Stimulated activated CD4-positive, alpha-beta T cell treated with anti-CD3 and anti-CD28 coated beads, Interleukin-4, amount 100 ng/mL, for 1 hour (primary cell): ENCODE measurements around the gene C5orf22.
"Not testable (repeated sequence)": the region's sequence is repeated elsewhere in the genome, so short reads cannot be mapped to it uniquely, and the experiment has no call there.

Source experiments
- DNase-seq: peaks from one replicate; pipeline ENCODE4 v3.0.0-alpha.2; 2020

C5orf22 gene

GRCh38 chr5:31531888-31532547 lies at the start of gene C5orf22, which contains the start of gene DROSHA:
Gene C5orf22 (plus strand): TSS chr5:31532301. CDS start chr5:31532393, 92 bp downstream.
Gene DROSHA (minus strand): TSS chr5:31532093. CDS start chr5:31529059, 3,034 bp downstream.
- DNase-seq = peak; percentile 92

DNA sequence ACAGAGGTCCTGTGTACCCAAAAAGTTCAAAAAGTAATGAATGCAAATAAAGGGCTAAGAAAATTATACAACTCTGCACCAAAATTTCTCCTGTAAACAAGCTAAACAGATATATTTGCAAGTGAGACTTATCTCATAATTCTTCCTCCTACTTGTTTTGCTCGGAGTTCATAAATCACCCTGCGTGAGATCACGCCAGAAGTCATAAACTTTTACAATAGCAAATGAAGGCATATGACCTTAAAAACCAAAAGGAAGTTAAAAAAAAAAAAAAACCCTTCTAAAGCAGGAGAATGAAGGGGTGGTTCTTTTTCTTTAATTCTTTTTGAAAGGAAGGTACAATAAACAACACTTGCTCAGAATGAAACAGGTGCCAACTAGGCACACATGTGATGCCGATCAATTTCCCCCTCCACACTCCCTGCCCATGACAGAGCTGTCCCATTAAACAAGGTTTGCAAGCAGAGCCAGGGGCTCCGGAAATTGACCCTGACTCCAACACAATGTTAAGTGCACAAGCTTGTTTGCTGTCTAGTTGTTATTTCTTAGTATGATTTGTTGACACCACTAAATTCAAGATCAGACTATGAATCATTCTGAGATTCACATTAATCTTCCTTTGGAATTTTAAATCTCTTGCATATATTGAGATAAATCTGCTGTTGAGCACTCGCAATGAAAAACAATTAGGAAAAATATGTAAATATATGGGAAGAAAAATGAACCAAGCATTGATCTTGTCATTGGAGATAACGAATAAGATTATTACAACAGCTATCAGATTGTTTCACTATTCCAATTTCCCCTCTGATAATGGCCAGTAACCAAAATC lies 46.5 kb upstream of the C5orf22 start:
- no peak for DNase-seq

GRCh38 chr5:31486441-31486840 lies 45.7 kb upstream of the C5orf22 start:
- DNase-seq = no peak

GRCh38 chr5:31487506-31487905 lies 44.6 kb upstream of the C5orf22 start:
- DNase-seq = no peak

DNA sequence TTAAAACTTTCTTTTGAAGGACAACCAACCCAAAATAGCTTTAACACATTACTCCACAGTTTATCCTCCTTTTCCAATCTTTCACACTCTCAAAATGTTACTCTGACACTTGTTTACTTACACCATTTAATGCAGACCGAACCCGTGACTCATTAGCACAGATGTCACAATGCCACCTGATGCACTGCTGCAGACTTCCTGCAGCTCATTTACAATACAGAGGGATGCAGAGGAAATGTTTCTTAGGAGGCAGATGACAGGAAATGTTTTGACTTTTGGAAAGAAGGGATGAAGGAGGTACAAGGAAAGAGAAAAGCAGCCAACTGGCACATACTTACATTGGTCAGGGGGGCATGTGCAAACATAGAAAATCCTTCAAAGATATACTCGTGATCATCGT lies 39.2 kb upstream of the C5orf22 start:
- DNase-seq = no peak

- DNase-seq = no peak
These were observed 36.8 kb upstream of the C5orf22 start for GRCh38 chr5:31495336-31495735.

GRCh38 chr5:31496301-31496700 lies 35.8 kb upstream of the C5orf22 start:
- no peak for DNase-seq

DNA sequence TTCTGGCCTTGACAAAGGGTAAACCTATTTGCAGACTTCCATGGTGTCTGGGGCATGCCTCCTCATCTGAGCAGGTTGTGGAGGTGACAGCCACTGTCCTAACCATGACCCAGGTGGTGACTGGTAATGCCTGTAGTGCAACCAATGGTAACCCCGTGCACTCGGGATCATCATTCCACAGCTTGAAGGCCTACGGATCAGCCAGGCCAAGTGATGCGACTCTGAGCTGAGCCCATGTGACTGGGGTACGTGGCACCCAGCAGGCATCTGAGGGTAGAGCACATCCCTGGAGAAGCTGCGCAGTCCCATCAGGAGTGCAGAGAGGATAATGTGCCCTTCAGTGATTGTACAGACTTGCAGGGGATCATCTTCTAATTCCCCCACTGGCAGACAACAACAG lies 35.2 kb upstream of the C5orf22 start:
- DNase-seq = no peak

DNA sequence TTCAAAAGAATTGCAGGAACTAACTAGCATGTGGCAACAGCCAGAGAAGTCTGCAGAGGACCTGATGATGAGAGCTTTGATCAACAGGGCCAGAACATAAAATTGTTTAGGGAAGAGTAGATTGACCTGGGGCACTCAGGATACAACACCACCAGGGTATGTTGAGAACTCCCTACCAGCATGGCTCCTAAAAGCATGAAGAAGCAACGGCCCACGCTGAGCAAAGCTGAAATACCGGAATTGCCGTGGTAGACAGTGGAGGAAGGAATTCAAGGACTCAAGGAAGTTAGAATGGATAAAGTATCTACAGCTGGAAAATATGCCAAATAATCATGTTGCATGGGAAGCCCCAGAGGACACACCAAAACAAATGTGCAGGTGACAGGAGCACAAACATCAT lies 31.8 kb upstream of the C5orf22 start:
- no peak for DNase-seq

DNA sequence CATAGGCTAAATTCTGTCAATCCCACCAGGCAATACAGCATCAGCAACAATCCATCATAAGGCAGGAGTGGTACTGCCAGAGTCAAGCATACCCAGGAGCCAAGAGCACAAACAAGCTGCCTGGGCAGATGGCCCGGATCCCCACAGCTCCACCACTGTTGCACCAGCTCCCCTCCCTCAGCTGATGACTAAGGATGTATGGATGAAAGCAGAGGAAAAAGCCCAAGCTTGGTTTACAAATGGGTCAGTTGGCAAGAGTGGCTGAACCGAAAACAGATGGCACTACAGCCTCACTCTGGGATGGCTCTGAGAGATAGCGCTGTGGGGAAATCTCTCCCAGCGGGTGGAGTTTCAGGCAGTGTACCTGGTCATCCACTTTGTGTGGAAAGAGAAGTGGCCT lies 29.6 kb upstream of the C5orf22 start:
- DNase-seq = no peak

GRCh38 chr5:31504529-31504928 lies 27.6 kb upstream of the C5orf22 start:
- no peak for DNase-seq

GRCh38 chr5:31511305-31511704 lies 20.8 kb upstream of the C5orf22 start:
- DNase-seq = no peak

DNA sequence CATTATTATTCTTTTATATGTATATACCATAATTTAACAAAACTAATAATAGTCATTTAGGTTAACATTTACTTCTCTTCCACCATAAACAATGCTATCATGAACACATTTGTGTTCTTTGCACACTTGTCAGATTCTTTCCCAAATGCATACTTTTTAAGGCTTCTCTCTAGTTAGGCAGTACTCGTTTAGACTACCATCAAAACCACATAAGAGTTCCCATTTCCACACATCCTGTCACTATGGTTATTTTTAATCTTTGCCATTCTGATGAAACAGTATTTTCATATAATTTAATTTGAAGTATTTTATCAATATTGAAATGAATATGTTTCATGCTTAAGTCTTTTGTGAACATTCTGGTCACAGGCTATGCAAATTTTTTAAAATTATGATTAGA lies 15.3 kb upstream of the C5orf22 start:
- no peak for DNase-seq

GRCh38 chr5:31523041-31523440 lies 9.1 kb upstream of the C5orf22 start:
- no peak for DNase-seq

DNA sequence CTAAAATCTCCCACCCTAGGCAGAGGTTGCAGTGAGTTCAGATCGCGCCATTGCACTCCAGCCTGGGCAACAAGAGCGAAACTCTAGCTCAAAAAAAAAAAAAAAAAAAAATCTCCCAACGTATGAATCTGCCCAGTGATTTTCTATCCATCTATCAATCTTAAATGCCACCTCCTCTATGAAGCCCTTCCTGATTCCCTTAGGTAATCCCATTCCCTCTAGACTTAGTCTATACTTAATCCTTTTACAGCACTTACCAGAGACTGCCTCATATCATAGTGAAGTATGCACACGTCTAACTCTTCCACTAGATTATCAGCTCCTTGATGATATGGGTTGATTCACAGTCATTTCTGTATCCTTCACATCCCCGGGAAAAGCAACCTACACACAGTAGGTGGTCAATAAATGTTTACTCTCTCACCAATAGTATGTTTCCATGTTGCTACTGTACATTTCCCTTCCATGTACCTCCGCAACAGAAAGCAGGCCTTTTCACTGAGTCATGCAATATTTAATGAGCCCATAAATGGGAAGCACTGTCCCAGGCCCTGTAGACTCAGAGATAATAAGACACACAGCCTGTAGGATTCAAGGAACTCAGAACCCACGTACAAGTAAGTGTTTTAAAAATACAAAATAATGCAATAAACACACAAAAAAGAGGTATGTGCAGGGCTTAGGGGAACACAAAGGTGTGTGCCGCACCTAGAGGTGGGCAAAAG lies 1.4 kb upstream of the C5orf22 start:
- DNase-seq = no peak

DNA sequence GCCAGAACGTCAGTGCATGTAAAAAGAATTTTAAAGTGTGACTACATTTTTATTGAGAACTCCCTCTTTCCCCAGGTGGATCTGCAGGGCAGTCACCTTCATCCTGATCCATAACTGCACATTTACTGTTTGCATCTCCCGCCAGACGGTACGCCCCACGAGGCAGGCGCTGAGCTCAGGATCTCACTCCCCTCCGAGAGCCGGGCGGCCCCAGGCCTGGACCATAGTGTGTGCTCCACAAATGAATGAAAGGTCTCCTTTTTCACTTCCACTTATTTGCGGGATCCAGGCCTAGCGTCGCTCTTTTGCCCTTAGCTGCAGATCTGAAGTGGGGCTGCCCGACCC lies 586 bp upstream of the C5orf22 start:
- peak; percentile 26 for DNase-seq

DNA sequence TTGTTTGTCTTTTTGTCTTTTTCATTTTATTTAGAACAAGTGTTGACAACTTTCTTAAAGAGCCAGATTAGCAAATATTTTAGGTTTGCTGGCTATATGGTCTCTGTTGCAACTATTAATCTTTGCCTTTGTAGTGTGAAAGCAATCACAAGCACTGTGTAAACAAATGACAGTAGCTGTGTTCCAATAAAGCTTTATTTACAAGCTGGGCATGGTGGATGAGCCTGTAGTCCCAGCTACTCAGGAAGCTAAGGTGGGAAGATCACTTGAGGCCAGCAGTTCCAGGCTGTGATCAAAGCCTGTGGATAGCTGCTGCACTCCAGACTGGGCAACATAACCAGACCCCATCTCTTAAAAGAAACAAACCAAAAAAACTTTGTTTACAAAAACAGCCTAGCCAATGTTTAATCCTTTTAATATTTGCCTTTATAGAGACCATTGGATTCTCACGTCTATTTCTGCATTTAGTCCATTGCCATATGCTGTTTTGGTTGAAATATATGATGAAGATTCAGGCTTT lies 2.5 kb downstream of the C5orf22 start:
- DNase-seq = no peak

- no peak for DNase-seq
These were observed 4.8 kb downstream of the C5orf22 start for GRCh38 chr5:31536873-31537272.

DNA sequence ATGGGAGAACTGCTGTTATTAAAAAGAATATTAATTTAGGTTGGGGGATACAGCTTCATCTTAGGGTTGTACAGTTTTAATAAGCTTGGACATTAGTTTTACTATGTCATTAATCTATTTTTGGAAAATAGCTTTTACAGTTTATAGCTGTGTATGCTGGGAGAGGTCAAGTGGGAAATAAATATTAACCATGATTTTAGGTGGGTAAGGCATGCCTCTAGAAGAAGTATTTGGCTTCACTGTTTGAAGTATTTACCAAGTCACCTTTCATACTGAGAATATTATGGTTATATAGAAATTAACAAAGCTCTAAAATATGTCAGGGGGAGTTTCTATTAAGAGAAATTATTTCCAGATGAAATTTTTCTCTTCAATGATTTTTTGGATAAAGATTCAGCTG lies 5.2 kb downstream of the C5orf22 start:
- DNase-seq = no peak

DNA sequence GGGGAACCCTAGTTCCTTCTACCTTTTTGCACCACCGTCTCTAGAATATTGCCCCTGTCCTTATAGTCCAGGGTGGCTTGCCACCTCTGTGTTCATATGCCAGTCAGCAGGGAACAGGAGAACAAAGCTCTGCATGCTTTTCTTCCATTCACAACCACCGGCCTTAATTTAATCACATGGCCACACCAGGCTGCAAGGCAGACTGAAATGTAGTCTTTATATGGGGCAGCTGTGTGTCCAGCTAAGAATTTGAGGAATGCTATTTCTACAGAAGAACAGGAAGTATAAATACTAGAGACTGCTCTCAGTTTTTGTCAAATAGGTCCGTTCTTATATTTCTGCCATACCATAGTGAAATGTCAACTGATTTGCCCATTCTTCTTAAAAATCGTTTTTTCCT lies 5.8 kb downstream of the C5orf22 start:
- DNase-seq = no peak

- DNase-seq = not testable (repeated sequence)
These were observed 17.0 kb downstream of the C5orf22 start for GRCh38 chr5:31549114-31549513.

DNA sequence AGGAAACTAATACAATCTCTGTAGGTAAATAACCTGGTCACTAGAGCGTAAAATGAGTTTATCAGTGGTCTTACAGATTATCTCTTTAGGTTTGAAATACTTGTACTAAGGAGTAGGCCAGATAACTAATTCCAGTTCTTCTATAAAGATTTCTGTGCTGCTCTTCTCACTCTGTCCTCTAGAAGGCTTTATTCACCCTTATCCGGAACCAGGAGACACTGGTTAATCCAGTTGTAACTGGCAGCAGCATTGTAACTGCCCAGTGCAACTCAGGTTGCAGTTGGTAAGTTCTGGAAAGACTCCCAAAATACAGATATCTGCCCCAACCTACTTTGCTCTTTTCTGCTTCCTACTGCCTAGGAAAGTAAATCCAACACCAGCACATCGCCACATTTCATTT lies 19.8 kb downstream of the C5orf22 start:
- DNase-seq = no peak

GRCh38 chr5:31553863-31554262 lies 21.8 kb downstream of the C5orf22 start:
- DNase-seq = no peak

- DNase-seq = no peak
These were observed 22.5 kb downstream of the C5orf22 start for GRCh38 chr5:31554552-31554951.
